ENCODE data around the gene TFCP2L1.

DNA sequence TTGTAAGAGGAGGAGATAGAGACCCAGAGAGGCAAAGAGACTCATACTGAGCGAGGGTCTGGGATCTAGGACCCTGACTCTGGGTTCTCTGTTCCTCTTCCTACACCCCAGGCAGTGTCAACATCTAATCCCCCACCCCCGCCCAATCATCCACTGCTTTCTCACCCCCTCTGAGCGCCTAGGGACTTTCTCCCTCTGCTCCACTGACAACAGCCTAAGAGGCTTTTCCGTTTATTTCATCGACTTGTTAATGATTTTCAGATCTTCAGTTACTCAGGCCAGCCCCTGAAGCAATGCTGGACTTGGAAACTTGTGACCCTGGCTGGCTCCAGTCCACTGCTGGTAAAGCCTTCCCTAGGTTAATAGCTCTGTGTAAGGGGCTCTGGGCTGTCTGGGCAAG lies 65.1 kb downstream of the TFCP2L1 start:
- TF ChIP-seq CTCF (IDR thresholded peaks at IDR 0.05; ENCODE audit: insufficient read depth, low read depth, low read length) (no peak), EZH2 (IDR thresholded peaks at IDR 0.05; ENCODE audit: insufficient read depth, low read length) (no peak)
